H9 (cell line): ENCODE data around the gene SEPHS1. TPM values are rescaled to one million over a fixed set of nuclear protein-coding genes. Genes with fewer than 3 reads are reported as not detected.

Experiments
- DNase-seq: peaks from one replicate; pipeline ENCODE4 v3.0.0-alpha.2; 2017
- H2AFZ ChIP-seq: one replicate; pipeline ENCODE4 v1.6.1; 2013; ENCODE audit warnings: mild to moderate bottlenecking, low read length, control low read depth, moderate library complexity
- H2AK5ac ChIP-seq: 2 replicates; pipeline ENCODE4 v1.6.1; 2013; ENCODE audit warnings: low read length, control low read depth, mixed read lengths; ENCODE audit not compliant: insufficient read length
- H2BK120ac ChIP-seq: one replicate; pipeline ENCODE4 v1.6.1; 2013; ENCODE audit warnings: low read depth, mild to moderate bottlenecking, low read length, control low read depth, inconsistent platforms; ENCODE audit not compliant: poor library complexity, severe bottlenecking
- H2BK12ac ChIP-seq: 2 replicates; pipeline ENCODE4 v1.6.1; 2013; ENCODE audit warnings: low read length, control low read depth, mixed read lengths, low read depth; ENCODE audit not compliant: insufficient read length
- H2BK15ac ChIP-seq: 2 replicates; pipeline ENCODE4 v1.6.1; 2013; ENCODE audit warnings: low read depth, low read length, control low read depth
- H2BK20ac ChIP-seq: one replicate; pipeline ENCODE4 v1.6.1; 2013; ENCODE audit warnings: low read depth, mild to moderate bottlenecking, low read length, control low read depth, inconsistent platforms; ENCODE audit not compliant: poor library complexity, severe bottlenecking
- H2BK5ac ChIP-seq: 2 replicates; pipeline ENCODE4 v1.6.1; 2013; ENCODE audit warnings: low read length, control low read depth, mixed read lengths; ENCODE audit not compliant: insufficient read length
- H3K14ac ChIP-seq: 2 replicates; pipeline ENCODE4 v1.6.1; 2013; ENCODE audit warnings: low read length, control low read depth; ENCODE audit not compliant: insufficient read depth
- H3K18ac ChIP-seq: 2 replicates; pipeline ENCODE4 v1.6.1; 2013; ENCODE audit warnings: low read depth, mild to moderate bottlenecking, mixed read lengths, low read length, control low read depth; ENCODE audit not compliant: insufficient read length
- H3K23ac ChIP-seq: 2 replicates; pipeline ENCODE4 v1.6.1; 2013; ENCODE audit warnings: low read length, control low read depth, mixed read lengths, low read depth; ENCODE audit not compliant: insufficient read length
- H3K23me2 ChIP-seq: 2 replicates; pipeline ENCODE4 v1.6.1; 2013; ENCODE audit warnings: low read depth, mild to moderate bottlenecking, mixed read lengths, low read length, control low read depth; ENCODE audit not compliant: insufficient read length, poor library complexity, severe bottlenecking
- H3K27ac ChIP-seq: 2 replicates; pipeline ENCODE4 v1.5.1; 2013; ENCODE audit warnings: low read length, control low read depth, mixed read lengths, low read depth; ENCODE audit not compliant: insufficient read length
- H3K27me3 ChIP-seq: 2 replicates; pipeline ENCODE4 v1.6.1; 2013; ENCODE audit warnings: low read length, control low read depth, inconsistent platforms; ENCODE audit not compliant: insufficient read depth
- H3K4ac ChIP-seq: 2 replicates; pipeline ENCODE4 v1.6.1; 2013; ENCODE audit warnings: low read depth, mild to moderate bottlenecking, control low read depth, inconsistent platforms, low read length, moderate library complexity
- H3K4me1 ChIP-seq: 2 replicates; pipeline ENCODE4 v1.6.1; 2013; ENCODE audit warnings: low read length, control low read depth, inconsistent platforms; ENCODE audit not compliant: insufficient read depth
- H3K4me2 ChIP-seq: 2 replicates; pipeline ENCODE4 v1.6.1; 2013; ENCODE audit warnings: low read length, control low read depth, mixed read lengths; ENCODE audit not compliant: insufficient read length, insufficient read depth
- H3K56ac ChIP-seq: 2 replicates; pipeline ENCODE4 v1.6.1; 2013; ENCODE audit warnings: low read depth, mild to moderate bottlenecking, mixed read lengths, low read length, control low read depth; ENCODE audit not compliant: insufficient read length
- H3K79me1 ChIP-seq: 2 replicates; pipeline ENCODE4 v1.6.1; 2013; ENCODE audit warnings: low read depth, mild to moderate bottlenecking, moderate library complexity, low read length, control low read depth, inconsistent platforms; ENCODE audit not compliant: insufficient read depth, poor library complexity, severe bottlenecking
- H3K79me2 ChIP-seq: 2 replicates; pipeline ENCODE4 v1.6.1; 2013; ENCODE audit warnings: low read length, control low read depth, inconsistent platforms; ENCODE audit not compliant: insufficient read depth
- H3K9ac ChIP-seq: 2 replicates; pipeline ENCODE4 v1.6.1; 2013; ENCODE audit warnings: low read length, control low read depth, mixed read lengths; ENCODE audit not compliant: insufficient read length; ENCODE audit errors: extremely low read depth
- H3K9me3 ChIP-seq: one replicate; pipeline ENCODE4 v1.6.1; 2013; ENCODE audit warnings: low read depth, low read length, inconsistent platforms; ENCODE audit not compliant: control insufficient read depth
- H3T11ph ChIP-seq: one replicate; pipeline ENCODE4 v1.6.1; 2013; ENCODE audit warnings: mild to moderate bottlenecking, low read length, control low read depth, inconsistent platforms
- H4K20me1 ChIP-seq: one replicate; pipeline ENCODE4 v1.6.1; 2013; ENCODE audit not compliant: control insufficient read depth, insufficient read length, insufficient read depth
- H4K5ac ChIP-seq: 2 replicates; pipeline ENCODE4 v1.6.1; 2013; ENCODE audit warnings: low read depth, mild to moderate bottlenecking, mixed read lengths, low read length, control low read depth; ENCODE audit not compliant: insufficient read length
- H4K8ac ChIP-seq: replicated peaks from 2 replicates; pipeline ENCODE4 v1.6.1; 2013; ENCODE audit warnings: low read length, control low read depth, mixed read lengths, low read depth; ENCODE audit not compliant: insufficient read length
- H4K91ac ChIP-seq: 2 replicates; pipeline ENCODE4 v1.6.1; 2013; ENCODE audit warnings: low read depth, mild to moderate bottlenecking, moderate library complexity, mixed read lengths, low read length, control low read depth; ENCODE audit not compliant: insufficient read length
- H3K27ac Mint-ChIP-seq, 3 experiments: 2 replicates in 2 of 3; 3 replicates in 1 of 3; pipeline ENCODE4 v1.8.0; 2020 to 2021; ENCODE audit warnings: mixed read lengths in 3 of 3, mild to moderate bottlenecking in 1 of 3, moderate library complexity in 1 of 3
- H3K27me3 Mint-ChIP-seq: 2 replicates; pipeline ENCODE4 v1.8.0; 2021; ENCODE audit warnings: low read depth, mild to moderate bottlenecking, moderate library complexity, mixed read lengths
- H3K36me3 Mint-ChIP-seq, 3 experiments: 2 replicates in 2 of 3; 3 replicates in 1 of 3; pipeline ENCODE4 v1.8.0; 2020 to 2021; ENCODE audit warnings: low read depth in 3 of 3, mixed read lengths in 3 of 3; ENCODE audit not compliant: insufficient read depth in 1 of 3
- H3K4me1 Mint-ChIP-seq, 2 experiments: 2 replicates each; pipeline ENCODE4 v1.8.0; 2020; ENCODE audit warnings: mixed read lengths in 2 of 2
- H3K4me3 Mint-ChIP-seq, 2 experiments: 2 replicates in 1 of 2; 3 replicates in 1 of 2; pipeline ENCODE4 v1.8.0; 2020 to 2021; ENCODE audit warnings: mild to moderate bottlenecking in 2 of 2, mixed read lengths in 2 of 2, moderate library complexity in 1 of 2
- H3K9me3 Mint-ChIP-seq, 2 experiments: 2 replicates in 1 of 2; 3 replicates in 1 of 2; pipeline ENCODE4 v1.8.0; 2020; ENCODE audit warnings: mild to moderate bottlenecking in 2 of 2, mixed read lengths in 2 of 2, moderate library complexity in 1 of 2
- WGBS: extraction: QIAGEN DNeasy Blood & Tissue Kit; methylation state at CpG from one replicate; pipeline ENCODE4 v1.1.7; 2013; ENCODE audit warnings: missing lambda C conversion rate, low lambda C conversion rate, mixed read lengths; ENCODE audit not compliant: insufficient read length; ENCODE audit errors: extremely low coverage; 5-methylcytosine and 5-hydroxymethylcytosine counted together
- total RNA-seq: library from RNA; stranded (reverse); gene quantifications from 2 replicates; pipeline ENCODE4 v1.2.1, GENCODE V29; 2021
- TF ChIP-seq, protein P1 (sequence below): fragments of 200-600 bp; sonication (generic); conservative IDR thresholded peaks from 3 replicates; pipeline ENCODE4 v1.8.0; 2021; ENCODE audit warnings: antibody characterized with exemption, mild to moderate bottlenecking

Gene SEPHS1
- total RNA-seq, 1 experiment from 2014 or later, result 366 TPM

DNA sequence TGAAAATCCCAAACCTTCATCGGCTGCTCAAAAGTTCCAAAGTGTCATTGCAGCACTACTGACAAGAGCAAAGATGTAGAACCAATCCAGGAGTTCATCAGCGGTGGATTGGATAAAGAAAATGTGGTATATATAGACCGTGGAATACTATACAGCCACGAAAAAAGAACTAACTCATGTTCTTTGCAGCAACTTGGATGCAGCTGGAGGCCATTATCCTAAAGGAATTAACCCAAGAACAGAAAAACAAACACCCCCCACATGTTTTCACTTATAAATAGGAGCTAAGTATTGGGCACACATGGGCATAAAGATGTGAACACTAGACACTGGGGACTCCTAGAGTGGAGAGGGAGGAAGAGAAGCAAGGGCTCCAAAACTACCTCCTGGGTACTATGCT lies 79.8 kb downstream of the SEPHS1 start:
- no CpG with 5 or more reads among the region's 4 CpGs for WGBS
- H2BK20ac ChIP-seq, result no peak overlapping the region
- no peaks in the 10 kb centered on the region for H3K79me2 ChIP-seq
- H3K79me1 ChIP-seq, result no peaks in the 10 kb centered on the region
- no peak overlapping the region for H2BK5ac ChIP-seq
- H3K23me2 ChIP-seq, result no peaks in the 10 kb centered on the region
- no peaks in the 10 kb centered on the region for H4K20me1 ChIP-seq
- Mint-ChIP-seq H3K27me3 (peaks cover 1% of the 10 kb centered on the region; the same call in 1 of the 2 replicates), H3K27ac (peak overlapping the region in 1 of 3 experiments; percentile 59; a peak in 2 of 7 replicates), H3K36me3 (no peaks in the 10 kb centered on the region), H3K9me3 (no peaks in the 10 kb centered on the region), H3K4me3 (no peak overlapping the region), H3K4me1 (peaks cover 25 to 36% of the 10 kb centered on the region in 2 experiments)
- no peak overlapping the region for H2AFZ ChIP-seq
- DNase-seq, result no peak
- no peak overlapping the region for H3T11ph ChIP-seq
- H4K8ac ChIP-seq, result no peak overlapping the region
- H3K27ac ChIP-seq, result no peak overlapping the region
- no peak overlapping the region for H3K4ac ChIP-seq
- peaks cover 10% of the 10 kb centered on the region; the same call in 1 of the 2 replicates for H3K4me1 ChIP-seq
- no peak overlapping the region for H4K5ac ChIP-seq
- no peak overlapping the region for H3K4me2 ChIP-seq
- H3K56ac ChIP-seq, result no peak overlapping the region
- H4K91ac ChIP-seq, result no peak overlapping the region
- no peak overlapping the region for H3K14ac ChIP-seq
- no peaks in the 10 kb centered on the region for H3K9me3 ChIP-seq
- H2BK120ac ChIP-seq, result no peak overlapping the region
- no peaks in the 10 kb centered on the region for H3K27me3 ChIP-seq
- H3K23ac ChIP-seq, result no peak overlapping the region
- H2AK5ac ChIP-seq, result no peak overlapping the region
- no peak overlapping the region for H3K9ac ChIP-seq
- TF ChIP-seq, protein P1, sequence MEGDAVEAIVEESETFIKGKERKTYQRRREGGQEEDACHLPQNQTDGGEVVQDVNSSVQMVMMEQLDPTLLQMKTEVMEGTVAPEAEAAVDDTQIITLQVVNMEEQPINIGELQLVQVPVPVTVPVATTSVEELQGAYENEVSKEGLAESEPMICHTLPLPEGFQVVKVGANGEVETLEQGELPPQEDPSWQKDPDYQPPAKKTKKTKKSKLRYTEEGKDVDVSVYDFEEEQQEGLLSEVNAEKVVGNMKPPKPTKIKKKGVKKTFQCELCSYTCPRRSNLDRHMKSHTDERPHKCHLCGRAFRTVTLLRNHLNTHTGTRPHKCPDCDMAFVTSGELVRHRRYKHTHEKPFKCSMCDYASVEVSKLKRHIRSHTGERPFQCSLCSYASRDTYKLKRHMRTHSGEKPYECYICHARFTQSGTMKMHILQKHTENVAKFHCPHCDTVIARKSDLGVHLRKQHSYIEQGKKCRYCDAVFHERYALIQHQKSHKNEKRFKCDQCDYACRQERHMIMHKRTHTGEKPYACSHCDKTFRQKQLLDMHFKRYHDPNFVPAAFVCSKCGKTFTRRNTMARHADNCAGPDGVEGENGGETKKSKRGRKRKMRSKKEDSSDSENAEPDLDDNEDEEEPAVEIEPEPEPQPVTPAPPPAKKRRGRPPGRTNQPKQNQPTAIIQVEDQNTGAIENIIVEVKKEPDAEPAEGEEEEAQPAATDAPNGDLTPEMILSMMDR, result no peak
- no peak overlapping the region for H2BK12ac ChIP-seq
- H2BK15ac ChIP-seq, result no peak overlapping the region
- H3K18ac ChIP-seq, result no peak overlapping the region

Other genes starting within 250 kb of the SEPHS1 start
- 13.6 and 16.1 TPM in 2 replicates for gene OPTN, start 248.1 kb downstream of the SEPHS1 start, total RNA-seq
- gene MCM10, start 186.7 kb downstream of the SEPHS1 start, total RNA-seq, result 63.9 and 67.4 TPM in 2 replicates
- not detected in 2 replicates for gene UCMA, start 113.9 kb downstream of the SEPHS1 start, total RNA-seq
- 19.7 and 21.5 TPM in 2 replicates for gene PHYH, start 48.2 kb downstream of the SEPHS1 start, total RNA-seq
- gene BEND7, start 180.7 kb upstream of the SEPHS1 start, total RNA-seq, result 11.6 and 17.7 TPM in 2 replicates
- gene PRPF18, start 238.7 kb upstream of the SEPHS1 start, total RNA-seq, result 17.1 and 18.5 TPM in 2 replicates